GM06990 (cell line): ENCODE results near the gene HSPB1.

Experiments used
- DNase-seq: peaks from one replicate; pipeline ENCODE4 v3.0.0-alpha.2; 2011; ENCODE audit not compliant: insufficient read length; ENCODE audit errors: extremely low read depth
- H3K27me3 ChIP-seq: replicated peaks from 2 replicates; pipeline ENCODE4 v1.6.0; 2011; ENCODE audit warnings: low read length; ENCODE audit not compliant: control insufficient read depth, insufficient read depth
- H3K36me3 ChIP-seq: 2 replicates; pipeline ENCODE4 v1.5.1; 2011; ENCODE audit warnings: low read length; ENCODE audit not compliant: control insufficient read depth, insufficient read depth
- H3K4me3 ChIP-seq: replicated peaks from 2 replicates; pipeline ENCODE4 v1.5.1; 2011; ENCODE audit warnings: low read depth, mild to moderate bottlenecking, control low read depth, low read length
- CTCF ChIP-seq: IDR thresholded peaks from 2 replicates; pipeline ENCODE4 v1.5.1; 2011; ENCODE audit warnings: low read length, control low read depth, mild to moderate bottlenecking, inconsistent platforms; ENCODE audit not compliant: insufficient read depth, poor library complexity, severe bottlenecking

HSPB1 gene

GRCh38 chr7:76327610-76328009 lies 25.1 kb downstream of the HSPB1 start:
- no peak for DNase-seq
- Histone ChIP-seq H3K27me3 (no peaks in the 10 kb centered on the region), H3K4me3 (no peak overlapping the region), H3K36me3 (peaks cover 29% of the 10 kb centered on the region)
- no peak for TF ChIP-seq CTCF

GRCh38 chr7:76328389-76328788 lies 25.9 kb downstream of the HSPB1 start:
- DNase-seq = no peak
- H3K27me3 ChIP-seq = no peaks in the 10 kb centered on the region
- H3K4me3 ChIP-seq = no peak overlapping the region
- TF ChIP-seq CTCF = no peak
- peaks cover 28% of the 10 kb centered on the region for H3K36me3 ChIP-seq

GRCh38 chr7:76329479-76329878 lies 27.0 kb downstream of the HSPB1 start:
- DNase-seq = no peak
- Histone ChIP-seq H3K4me3 (no peak overlapping the region), H3K36me3 (peaks cover 27% of the 10 kb centered on the region), H3K27me3 (no peaks in the 10 kb centered on the region)
- no peak for TF ChIP-seq CTCF

GRCh38 chr7:76330261-76330660 lies 27.8 kb downstream of the HSPB1 start:
- H3K27me3 ChIP-seq = no peaks in the 10 kb centered on the region
- DNase-seq = no peak
- TF ChIP-seq CTCF = no peak
- H3K36me3 ChIP-seq = peaks cover 26% of the 10 kb centered on the region
- H3K4me3 ChIP-seq = no peak overlapping the region

GRCh38 chr7:76330673-76331072 lies 28.2 kb downstream of the HSPB1 start:
- Histone ChIP-seq H3K4me3 (no peak overlapping the region), H3K36me3 (peaks cover 25% of the 10 kb centered on the region), H3K27me3 (no peaks in the 10 kb centered on the region)
- no peak for DNase-seq
- no peak for TF ChIP-seq CTCF

GRCh38 chr7:76332078-76332477 lies 29.6 kb downstream of the HSPB1 start:
- DNase-seq = no peak
- no peak for TF ChIP-seq CTCF
- H3K4me3 ChIP-seq = no peak overlapping the region
- peaks cover 21% of the 10 kb centered on the region for H3K36me3 ChIP-seq
- H3K27me3 ChIP-seq = no peaks in the 10 kb centered on the region
